A204.1 (cell line): ENCODE measurements around the gene CLK2.
A peak's percentile ranks its signal among the peaks of the same experiment; 100 is the strongest.
"Not testable (repeated sequence)": the region's sequence is repeated elsewhere in the genome, so short reads cannot be mapped to it uniquely, and the experiment has no call there.

ENCODE experiments used
- FAIRE-seq: peaks from 2 replicates; lab custom pipeline; 2012; peaks lifted over from hg19 to GRCh38; lab: Jason Lieb, UNC

Gene CLK2

DNA sequence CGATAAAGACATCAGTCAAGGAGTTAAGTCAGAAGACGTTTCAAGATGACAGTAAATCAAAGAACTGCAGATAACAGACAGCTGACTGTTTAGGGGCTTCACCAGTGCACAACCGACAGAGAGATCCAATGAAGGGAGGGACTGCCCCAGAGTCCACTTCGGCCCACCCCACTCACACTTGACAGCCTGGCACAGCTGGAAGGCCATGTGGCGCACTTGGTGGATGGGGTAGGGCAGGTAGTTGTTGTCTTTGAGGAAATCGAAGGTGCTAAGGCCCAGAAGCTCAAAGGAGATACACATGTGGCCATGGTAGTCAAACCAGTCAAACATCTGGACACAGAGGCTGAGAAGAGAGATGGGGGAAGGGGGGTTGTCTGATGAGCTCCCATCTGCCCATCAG, 6.8 kb downstream of the CLK2 start:
- no peak for FAIRE-seq

DNA sequence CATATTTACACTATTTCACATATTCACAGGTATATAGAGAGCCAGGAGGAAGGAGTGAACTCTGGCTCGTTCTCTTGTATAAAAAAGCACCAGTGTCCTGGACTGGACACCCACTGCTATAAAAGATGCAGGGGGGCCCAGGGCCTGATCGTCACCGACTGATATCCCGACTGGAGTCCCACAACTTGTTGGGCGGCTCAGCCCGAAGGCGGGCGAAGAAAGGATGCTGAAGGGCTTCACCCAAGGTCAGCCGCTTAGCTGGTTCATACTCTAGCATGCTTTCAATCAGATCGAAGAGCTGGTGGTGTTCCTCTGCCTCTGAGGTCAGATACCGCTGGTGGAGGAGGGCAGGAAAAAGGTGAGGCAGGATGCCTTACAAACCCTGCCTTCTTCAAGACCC, 10.2 kb downstream of the CLK2 start:
- no peak for FAIRE-seq

DNA sequence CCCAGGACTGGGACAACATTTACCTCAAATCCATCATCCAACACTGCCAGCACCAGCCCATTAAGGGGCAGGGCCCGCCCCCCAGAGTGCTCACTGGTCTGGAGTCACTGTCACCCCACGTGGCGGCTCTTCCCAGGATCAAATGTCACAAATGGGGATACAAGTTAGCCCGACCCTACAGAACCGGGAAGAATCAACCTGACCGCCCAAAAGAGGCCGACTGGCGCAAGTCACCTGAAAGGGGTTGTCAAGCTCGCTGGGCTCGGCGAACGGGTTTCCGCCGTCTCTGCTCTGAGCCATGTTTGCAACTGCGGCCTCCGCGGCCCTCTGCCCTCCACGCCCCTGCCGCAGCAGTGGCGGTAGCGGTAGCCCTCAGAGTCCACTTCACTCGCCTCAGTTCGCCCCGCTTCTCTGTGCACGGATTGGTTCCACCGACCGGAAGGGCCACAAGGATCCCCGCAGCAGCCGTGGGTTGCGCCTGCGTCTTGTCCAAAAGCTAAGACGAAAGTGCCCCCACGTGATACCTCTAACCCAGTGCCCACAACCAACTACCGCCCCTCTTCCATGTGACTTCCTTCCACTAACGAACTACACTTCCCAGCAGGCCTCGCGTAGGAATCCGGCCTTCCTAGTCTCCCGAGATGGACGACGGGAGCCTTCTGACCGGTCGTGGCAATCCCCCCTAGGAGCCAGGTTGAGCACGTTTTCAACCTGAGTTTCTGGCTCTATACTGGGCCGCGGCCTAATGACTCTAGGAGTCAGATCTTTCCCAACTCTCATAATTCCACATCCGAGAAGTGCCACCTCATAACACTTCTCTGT, 11.2 kb downstream of the CLK2 start, which contains the start of gene SCAMP3:
TSS of gene SCAMP3 (minus strand) at position 509 of the 822 bp plus-strand sequence. CDS start at position 300, 209 bp downstream.
- FAIRE-seq, result peak; percentile 94

DNA sequence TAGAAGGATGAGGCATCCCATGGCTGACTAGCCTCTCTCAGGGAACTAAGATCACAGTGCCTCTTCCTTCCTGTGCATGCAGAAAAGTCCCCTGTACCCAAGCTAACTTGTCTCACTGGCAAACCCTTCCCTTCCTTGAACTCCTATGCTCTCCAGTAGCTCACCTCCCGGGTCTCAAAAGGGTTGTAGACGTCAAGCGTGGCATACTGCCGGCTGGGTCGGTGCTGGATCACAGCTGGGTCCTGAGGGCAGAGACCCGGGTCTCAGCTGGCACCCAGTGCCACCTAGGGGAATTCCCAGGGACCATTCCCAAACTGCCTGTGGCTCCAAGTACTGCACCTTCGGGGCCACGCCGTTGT, 11.8 kb downstream of the CLK2 start:
- no peak for FAIRE-seq

DNA sequence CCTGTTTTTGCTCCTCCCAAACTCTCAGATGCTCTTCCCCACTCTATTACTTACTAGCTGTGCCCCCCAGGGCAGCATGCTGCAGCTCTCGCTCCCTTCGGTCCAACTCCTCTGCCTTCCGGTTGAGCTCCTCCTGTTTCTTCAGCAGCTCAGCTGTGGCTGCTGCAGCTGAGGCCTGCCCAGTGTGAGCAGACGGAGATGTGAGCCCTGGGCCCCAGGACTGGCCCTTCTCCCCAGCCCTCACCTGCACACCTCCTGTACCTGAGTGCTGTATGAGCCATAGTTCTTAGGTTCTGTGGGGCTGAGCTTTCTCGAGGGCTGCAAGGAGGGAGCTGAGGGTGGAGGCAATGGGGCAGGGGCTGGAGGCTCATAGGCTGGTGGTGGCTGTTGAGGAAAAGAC, 13.0 kb downstream of the CLK2 start:
- FAIRE-seq, result no peak

DNA sequence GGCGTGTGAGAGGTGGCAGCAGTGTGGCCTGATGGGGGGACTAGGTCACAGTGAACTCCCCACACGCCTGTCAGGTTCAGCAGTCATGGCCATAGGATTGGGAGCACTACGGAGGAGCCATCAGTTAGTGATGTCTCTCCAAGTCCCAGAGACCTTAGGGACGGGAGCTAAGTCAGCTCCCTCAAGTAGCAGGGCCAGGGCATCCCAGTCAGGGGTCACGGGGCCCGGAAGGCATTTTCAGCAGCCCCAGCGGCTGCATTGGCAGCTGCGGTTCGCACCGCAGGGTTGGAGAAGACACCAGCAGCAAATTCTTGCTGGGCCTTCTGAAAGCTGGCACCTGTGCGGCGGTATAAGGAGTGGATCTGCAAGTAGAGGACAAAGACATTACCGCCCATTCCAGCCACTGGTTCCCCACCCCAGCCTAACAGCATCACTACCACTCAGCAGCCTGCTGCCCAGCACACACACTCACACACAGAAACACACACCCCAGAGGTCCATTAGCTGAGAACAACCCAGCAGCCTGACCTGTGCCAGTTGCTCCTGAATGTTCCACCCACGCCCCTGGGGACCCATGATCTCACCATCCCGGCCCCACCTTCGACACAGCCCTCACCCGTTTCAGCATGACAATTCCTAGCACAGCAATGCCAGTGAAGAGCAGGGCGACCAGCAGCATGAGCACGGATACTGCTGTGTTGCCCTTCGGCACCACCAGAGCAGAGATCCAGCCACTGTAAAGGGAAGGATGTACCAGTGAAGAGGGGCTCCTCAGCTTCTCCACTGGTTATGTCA, 17.0 kb downstream of the CLK2 start:
- no peak for FAIRE-seq

DNA sequence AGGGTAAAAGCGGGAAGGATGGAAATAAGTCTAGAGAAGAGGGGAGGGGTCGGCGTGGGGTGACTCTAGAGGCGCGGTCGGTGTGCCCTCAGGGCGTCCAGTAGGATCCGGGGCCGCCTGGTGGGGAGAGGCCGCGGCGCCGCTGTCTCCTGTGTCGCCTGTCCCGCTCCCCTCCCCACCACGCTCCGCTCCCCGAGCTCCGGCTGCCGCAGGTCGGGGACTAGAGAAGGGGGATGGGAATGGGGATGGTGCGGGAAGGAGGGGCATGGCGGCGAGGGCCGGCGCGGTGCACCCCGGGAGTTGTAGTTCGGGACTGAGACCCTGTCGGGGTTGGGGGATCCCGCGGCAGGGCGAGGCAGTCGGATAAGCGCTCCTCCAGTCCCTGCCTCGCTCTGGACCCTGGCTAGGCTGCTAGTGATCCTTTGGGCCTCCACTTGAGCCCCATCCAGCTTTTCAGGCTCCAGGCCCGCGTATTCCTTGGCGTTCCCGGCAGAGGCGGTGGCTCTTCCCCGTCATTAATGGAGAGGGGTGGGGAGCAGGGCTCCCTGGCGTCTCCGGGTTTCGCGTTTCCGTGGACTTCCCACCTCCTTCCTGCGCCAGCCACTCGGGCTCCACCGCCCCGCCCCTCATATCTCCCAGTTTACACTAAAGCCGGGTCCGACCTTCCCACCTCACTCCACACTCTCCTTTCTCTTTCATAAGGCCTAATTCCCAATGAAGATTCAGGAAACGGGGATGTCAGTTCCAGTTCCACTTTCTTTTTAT, 17.9 kb downstream of the CLK2 start, which contains the start of gene ENTREP3:
TSS of gene ENTREP3 (minus strand) at position 241 of the 765 bp plus-strand sequence. CDS start 606 bp downstream, outside the sequence.
- no peak for FAIRE-seq

DNA sequence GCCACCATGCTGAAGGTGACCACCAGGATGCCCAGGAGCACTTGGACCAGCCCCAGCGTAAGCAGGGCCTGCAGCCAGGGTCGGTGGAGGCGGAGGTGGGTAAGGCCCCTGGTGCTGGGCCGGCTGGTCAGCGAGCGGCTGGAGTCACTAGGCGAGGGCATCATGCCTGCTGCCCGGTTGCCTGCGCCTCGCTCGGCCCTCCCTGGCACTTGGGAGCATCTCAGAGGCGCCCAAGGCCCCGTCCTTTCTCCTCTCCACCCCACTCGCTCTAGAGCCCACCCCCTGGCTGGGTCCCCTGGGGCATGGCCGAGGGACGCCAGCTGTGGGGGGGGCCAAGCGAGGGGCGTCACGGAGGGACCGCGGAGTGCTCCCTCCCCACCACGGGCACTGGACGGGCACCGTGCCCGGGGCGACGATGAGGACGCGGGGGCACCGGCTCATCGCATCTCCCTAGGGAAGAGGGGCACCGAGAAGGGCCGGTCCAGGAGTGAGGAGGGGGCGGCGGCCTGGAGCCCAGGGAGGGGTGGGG, 18.5 kb downstream of the CLK2 start:
- FAIRE-seq, result no peak

DNA sequence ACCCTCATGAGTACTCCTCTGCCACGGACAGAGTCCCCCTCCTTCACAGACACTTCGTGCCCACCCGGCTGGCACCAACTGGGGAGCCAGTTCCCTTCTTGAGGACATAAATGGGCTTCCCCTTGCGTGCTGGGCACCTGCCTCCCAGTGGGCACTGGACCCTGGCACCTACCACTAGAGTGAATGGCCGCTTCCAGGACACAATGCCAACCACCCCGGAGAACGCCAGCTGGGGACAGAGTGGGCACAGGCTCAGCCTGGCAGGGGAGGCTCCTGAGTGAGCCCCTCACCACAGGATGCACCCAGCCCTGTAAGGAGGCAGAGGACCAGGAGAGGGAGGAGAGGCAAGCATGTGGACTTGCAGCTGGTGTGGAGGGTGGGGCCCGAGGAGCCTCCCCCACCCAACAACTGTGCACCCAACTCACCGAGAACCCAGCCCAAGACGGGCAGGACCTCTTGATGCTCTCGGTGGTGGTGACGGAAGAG, 19.0 kb downstream of the CLK2 start:
- no peak for FAIRE-seq

DNA sequence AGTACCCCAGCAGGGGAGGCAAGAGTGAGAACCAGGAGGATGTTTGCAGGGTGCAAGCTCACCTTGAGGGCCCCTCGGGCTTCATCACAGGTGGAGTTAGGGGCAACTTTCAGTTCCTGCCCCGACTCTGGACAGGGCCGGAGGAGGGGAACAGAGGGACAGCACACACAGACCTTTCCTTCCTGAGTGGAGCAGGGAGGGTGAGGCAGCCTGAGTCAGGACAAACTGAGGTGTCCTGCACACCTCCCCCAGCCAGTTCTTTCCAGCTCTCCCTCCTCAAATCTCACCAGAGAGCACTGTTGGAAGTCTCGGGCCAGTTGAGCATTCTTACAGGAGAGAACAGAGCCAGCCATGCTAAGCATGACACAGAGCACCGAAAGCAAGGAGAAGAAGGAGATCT, 19.5 kb downstream of the CLK2 start:
- FAIRE-seq, result no peak

DNA sequence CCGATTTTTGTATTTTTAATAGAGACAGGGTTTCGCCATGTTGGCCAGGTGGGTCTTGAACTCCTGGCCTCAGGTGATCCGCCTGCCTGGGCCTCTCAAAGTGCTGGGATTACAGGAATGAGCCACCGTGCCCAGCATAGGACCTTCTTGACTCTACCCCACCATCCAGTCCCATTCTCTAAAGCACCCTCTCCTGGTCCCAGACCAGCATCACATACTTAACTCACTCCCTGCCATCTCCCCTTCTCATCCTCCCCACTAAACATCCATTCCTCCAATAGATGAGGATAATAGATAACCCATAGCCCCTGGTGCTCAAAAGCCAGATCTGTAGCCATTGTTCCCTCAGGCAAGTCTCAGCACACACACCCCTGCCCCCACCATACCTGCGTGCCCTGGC, 20.1 kb downstream of the CLK2 start:
- FAIRE-seq, result no peak

DNA sequence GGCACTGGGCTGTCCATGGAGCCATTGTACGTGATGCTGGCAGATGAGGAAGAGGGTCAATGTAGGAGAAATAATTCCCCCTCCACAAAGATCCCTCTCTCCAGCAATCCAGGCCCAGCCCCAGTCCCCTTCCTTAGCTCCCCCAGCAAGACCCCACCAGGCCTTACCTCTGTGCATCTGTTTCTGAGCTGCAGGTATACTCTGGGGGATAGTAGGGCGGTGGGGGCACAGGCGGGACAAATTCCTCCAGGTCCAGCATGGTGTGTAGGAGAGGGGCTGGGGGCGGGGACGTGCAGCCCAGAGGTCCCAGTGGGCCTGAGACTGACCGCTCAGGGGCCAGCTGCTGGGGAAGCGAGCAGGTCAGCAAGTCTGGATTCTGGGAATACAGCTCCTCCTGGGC, 21.7 kb downstream of the CLK2 start:
- FAIRE-seq, result no peak

DNA sequence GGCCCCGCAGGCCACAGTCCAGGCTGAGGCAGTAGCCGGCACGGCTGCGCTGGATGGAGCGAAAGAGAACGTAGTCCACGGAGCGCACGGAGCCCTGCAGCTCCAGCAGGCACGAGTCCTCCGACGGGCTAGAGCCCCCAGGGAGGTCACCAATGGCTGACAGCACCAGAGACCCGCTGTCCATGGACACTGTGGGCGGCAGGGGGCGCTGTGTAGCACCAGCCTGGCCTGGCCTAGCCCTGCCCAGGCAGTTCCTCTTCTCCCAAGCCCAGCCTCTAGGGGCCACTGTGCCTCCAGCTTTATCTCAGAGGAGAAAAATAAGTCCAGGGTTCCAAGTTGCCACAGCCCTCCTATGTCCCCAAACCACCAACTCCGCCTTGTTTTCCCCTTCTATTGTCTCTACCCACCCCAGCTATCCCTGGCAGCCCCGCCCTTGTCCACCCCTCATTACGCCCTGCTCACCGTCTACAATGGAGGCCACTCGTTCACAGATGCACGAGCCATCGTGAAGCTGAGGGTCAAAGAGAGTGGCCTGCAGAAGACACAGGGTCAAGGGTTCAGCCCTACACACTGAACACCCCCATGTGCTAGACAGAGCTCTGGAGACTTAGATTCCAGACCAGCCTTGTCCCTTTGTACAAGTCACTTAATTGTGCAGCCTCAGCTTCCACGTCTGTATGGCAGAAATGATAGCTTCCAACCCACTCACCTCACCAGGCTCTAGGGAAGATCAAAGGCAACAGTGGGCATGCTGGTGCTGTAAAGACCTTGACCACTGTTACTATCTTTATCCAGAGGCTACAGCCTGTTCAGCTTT, 22.5 kb downstream of the CLK2 start:
- FAIRE-seq, result no peak

DNA sequence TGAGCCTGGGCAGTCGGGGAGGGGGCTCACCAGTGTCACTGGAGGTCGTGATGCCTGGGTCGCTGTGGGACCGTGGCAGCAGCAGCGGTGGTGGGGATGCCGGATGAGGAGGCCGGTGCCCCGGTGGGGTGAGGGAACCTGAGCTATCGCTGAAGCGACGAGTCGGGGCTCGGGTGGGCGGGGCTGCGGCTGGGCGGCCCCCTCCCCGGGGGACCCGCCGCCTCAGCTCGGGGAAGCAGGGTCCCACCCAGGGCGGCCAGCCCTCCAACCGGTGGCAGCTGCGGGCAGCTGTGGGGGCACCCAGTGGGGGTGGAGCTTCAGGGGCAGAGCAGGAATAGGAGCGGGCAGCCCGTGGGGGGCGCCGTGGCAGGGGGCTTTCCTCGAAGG, 23.1 kb downstream of the CLK2 start:
- no peak for FAIRE-seq

DNA sequence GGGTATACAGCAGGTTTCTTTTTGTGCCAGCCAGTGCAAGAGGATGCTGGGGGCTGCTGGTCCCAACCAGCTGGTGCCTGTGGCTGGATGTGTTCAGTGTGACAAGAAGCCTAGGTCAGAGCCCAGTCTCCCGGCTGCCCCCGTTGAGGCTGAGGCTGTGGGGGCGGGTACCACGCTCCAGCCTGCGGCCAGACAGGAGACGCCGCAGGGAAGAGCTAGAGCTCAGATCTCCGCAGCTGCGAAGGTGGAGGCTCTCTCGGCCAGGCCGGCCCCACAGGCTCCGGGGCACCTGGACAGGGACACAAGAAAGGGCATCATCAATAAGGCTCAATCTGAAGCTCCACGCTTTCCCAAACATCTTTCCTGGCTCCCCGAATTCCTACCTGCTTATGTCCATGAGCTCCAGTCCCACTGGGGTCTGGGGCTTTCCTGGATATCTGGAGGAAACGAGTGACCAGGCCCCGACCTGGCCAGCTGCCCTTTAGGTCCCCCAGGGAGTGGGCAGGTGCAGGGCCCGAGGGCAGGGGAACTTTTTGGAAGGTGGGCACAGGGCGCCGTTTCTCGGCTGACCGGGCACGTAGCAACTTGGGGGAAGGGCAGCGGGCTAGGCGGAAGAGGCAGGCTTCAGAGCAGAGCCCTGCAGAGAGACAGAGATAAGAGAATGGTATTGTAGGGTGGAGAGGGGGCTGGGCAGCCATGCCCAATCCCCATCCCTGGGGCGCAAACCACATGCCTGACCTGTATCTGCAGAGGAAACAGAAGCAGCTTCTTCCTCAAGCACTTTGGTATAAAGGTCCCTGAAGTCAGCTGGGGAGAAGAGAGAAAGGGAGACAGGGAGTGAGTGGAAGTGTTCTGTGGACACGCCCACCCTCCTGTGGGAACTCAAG, 25.4 kb downstream of the CLK2 start:
- FAIRE-seq, result no peak

DNA sequence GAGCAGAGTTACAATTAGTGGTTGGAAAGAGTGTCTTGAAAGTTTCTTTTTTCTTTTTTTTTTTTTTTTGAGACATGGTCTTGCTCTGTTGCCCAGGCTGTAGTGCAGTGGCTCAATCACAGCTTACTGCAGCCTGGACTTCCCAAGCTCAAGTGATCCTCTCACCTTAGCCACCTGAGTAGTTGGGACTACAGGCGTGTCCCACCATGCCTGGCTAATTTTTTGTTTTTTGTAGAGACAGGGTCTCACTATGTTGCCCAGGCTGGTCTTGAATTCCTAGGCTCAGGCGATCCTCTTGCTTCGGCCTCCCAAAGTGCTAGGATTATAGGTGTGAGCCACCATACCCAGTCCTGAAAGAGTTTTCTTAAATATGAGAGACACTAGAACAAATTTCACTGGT, 26.5 kb downstream of the CLK2 start:
- FAIRE-seq, result not testable (repeated sequence)

DNA sequence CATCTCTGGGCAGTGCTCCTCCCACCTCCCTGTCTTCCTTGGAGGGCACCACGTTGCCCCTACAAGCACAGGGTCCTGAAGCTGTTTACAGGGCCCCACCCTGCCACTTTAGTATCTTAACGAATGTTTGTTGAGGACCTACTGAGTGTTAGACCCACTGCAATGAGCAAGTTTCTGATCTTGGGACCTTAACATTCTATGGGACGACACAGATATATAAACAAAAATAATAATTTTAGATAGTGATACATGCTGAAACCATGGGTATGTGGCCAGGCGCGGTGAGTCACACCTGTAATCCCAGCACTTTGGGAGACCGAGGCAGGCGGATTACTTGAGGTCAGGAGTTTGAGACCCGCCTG, 28.2 kb downstream of the CLK2 start:
- no peak for FAIRE-seq

DNA sequence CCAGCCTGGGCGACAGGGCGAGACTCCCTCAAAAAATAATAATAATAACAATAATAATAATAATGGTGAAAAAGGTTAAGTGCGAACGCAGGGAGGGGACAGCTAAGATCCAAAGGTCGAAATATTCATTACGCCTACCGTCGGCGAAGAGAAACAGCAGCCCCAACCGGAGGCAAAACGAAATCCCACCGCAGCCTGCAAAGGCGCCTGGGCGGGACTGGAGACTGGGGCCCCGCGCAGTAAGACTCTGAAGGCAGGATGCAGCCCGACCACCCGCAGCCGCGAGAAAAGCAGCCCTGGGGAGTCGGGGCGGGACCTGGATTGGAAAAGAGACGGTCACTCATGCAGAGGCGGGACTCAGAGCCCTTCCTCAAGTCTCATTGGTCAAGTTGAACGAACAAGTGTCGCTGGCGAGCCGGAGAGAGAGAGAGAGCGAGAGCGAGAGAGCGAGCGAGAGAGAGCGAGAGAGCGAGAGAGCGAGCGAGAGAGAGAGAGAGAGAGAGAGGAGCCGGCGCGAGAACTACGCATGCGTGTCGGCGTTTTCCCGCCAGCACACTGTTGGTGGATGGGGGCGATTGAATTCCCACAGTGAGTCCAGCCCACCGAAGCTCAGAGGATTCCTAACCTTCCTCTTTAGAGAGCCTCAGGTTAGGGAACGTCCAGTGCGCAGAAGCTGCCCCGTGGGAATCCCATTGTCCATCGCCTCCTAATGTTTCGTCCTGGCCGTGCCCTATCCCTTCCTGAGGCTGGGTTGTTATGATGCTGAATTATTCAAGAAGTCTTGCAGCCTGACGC, 28.7 kb downstream of the CLK2 start:
- FAIRE-seq, result peak; percentile 84

DNA sequence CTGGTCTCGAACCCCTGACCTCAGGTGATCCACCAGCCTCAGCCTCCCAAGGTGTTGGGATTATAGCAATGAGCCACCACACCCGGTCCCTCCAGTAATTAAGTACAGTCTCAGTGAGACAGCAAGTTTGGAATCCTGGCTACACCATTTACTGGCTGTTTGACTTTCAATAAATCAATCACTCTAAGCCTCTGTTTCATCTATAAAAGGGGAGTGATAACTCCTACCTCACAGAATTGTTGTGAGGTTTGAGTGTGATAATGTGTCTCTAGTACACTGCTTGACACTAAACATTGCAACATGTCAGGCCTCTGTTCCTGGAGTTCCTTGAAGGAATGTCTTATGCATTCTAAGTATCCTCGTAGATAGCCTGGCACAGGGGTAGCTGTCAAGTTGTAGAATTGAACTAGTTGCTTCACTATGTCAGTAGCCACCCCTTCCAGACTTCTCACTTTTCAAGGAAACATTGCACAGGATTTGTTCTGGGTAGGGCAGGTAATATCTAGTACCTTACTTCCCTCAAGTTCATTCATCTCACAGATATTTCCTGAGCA, 30.4 kb downstream of the CLK2 start:
- no peak for FAIRE-seq
